GM12878 (cell line): ENCODE data around the gene MATN1. TPM values are rescaled to one million over a fixed set of nuclear protein-coding genes. Genes with fewer than 3 reads are reported as not detected.

ENCODE experiments used
- RFX5 ChIP-seq: IDR thresholded peaks from 2 replicates; pipeline ENCODE4 v1.6.1; 2011; ENCODE audit warnings: low read depth, low read length, improper control_type of control experiment
- SMARCA5 ChIP-seq: fragments of 450-650 bp; IDR thresholded peaks from 2 replicates; pipeline ENCODE4 v1.6.1; 2017; ENCODE audit warnings: mild to moderate bottlenecking
- ZNF207 ChIP-seq: fragments of 450-650 bp; IDR thresholded peaks from 2 replicates; pipeline ENCODE4 v1.6.1; 2014; ENCODE audit warnings: antibody characterized with exemption, mild to moderate bottlenecking, borderline replicate concordance
- polyA plus RNA-seq, 11 experiments: library from polyadenylated mRNA; depleted of rRNA in 4 of 11; unstranded in 6 of 11; stranded (reverse) in 5 of 11; fragments of >200 nt; fragmentation: Nextera tagmentation in 4 of 11; fragmentation: Illumina TruSeq in 1 of 11; extraction: Ambion mirVana in 4 of 11; extraction: Trizol in 1 of 11; gene quantifications; 1 replicate in 1 of 11; 2 replicates in 10 of 11; pipeline versions ENCODE4 v1.2.1 to v1.2.3, GENCODE V29; 2011 to 2016; ENCODE audit warnings: inconsistent platforms in 2 of 11, missing spikeins in 2 of 11, low read depth in 1 of 11
- total RNA-seq, 4 experiments: library from RNA; depleted of rRNA in 3 of 4; stranded (reverse); fragments of >200 nt in 3 of 4; fragmentation: Illumina TruSeq in 1 of 4; extraction: Trizol in 1 of 4; gene quantifications; 2 replicates each; pipeline versions ENCODE4 v1.2.1 to v1.2.3, GENCODE V29; 2013 to 2021
- TF ChIP-seq, protein P1 (sequence below): IDR thresholded peaks from 2 replicates; pipeline ENCODE4 v1.6.1; 2012; ENCODE audit warnings: low read length, inconsistent platforms
- TF ChIP-seq, protein P2 (sequence below): fragments of 450-650 bp; IDR thresholded peaks from 2 replicates; pipeline ENCODE4 v1.6.1; 2018; ENCODE audit warnings: borderline replicate concordance, mild to moderate bottlenecking; ENCODE audit not compliant: partially characterized antibody
- TF ChIP-seq, protein P3 (sequence below): IDR thresholded peaks from 2 replicates; pipeline ENCODE4 v1.6.1; 2011; ENCODE audit warnings: borderline replicate concordance, low read depth, mild to moderate bottlenecking, moderate library complexity, low read length; ENCODE audit not compliant: insufficient read depth, poor library complexity, severe bottlenecking

MATN1 gene
- total and polyA plus RNA-seq, 10 of the 15 experiments (the other 5 are each of a cell fraction or from before 2014, with no cell fraction given): 0.04 to 0.50 (median 0.10) TPM; not detected in 1

DNA sequence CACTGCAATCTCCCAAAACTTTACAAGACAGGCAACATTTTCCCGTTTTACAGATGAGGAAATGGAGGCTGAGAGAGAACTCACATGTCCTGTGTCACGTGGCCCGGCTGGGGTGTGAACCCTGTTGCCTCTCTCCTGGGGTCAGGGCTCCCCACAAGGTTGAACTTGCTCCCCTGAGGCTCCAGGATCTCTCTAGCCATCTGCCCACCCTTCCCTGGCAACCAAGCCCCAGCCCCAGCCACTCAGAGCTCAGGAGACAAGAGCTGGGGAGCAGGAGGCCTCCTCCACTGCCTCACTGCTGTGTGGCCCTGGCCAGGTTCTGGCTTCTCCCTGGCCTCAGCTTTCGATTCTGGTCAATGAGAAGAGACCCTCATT, 22.4 kb upstream of the MATN1 start (continued):
- TF ChIP-seq, protein P1, sequence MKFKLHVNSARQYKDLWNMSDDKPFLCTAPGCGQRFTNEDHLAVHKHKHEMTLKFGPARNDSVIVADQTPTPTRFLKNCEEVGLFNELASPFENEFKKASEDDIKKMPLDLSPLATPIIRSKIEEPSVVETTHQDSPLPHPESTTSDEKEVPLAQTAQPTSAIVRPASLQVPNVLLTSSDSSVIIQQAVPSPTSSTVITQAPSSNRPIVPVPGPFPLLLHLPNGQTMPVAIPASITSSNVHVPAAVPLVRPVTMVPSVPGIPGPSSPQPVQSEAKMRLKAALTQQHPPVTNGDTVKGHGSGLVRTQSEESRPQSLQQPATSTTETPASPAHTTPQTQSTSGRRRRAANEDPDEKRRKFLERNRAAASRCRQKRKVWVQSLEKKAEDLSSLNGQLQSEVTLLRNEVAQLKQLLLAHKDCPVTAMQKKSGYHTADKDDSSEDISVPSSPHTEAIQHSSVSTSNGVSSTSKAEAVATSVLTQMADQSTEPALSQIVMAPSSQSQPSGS: no peak
- 0 out of 2 replicates have a peak, but pooled peaks have one; percentile 27 for TF ChIP-seq SMARCA5
- TF ChIP-seq, protein P2, sequence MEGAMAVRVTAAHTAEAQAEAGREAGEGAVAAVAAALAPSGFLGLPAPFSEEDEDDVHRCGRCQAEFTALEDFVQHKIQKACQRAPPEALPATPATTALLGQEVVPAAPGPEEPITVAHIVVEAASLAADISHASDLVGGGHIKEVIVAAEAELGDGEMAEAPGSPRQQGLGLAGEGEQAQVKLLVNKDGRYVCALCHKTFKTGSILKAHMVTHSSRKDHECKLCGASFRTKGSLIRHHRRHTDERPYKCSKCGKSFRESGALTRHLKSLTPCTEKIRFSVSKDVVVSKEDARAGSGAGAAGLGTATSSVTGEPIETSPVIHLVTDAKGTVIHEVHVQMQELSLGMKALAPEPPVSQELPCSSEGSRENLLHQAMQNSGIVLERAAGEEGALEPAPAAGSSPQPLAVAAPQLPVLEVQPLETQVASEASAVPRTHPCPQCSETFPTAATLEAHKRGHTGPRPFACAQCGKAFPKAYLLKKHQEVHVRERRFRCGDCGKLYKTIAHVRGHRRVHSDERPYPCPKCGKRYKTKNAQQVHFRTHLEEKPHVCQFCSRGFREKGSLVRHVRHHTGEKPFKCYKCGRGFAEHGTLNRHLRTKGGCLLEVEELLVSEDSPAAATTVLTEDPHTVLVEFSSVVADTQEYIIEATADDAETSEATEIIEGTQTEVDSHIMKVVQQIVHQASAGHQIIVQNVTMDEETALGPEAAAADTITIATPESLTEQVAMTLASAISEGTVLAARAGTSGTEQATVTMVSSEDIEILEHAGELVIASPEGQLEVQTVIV: no peak
- TF ChIP-seq, protein P3, sequence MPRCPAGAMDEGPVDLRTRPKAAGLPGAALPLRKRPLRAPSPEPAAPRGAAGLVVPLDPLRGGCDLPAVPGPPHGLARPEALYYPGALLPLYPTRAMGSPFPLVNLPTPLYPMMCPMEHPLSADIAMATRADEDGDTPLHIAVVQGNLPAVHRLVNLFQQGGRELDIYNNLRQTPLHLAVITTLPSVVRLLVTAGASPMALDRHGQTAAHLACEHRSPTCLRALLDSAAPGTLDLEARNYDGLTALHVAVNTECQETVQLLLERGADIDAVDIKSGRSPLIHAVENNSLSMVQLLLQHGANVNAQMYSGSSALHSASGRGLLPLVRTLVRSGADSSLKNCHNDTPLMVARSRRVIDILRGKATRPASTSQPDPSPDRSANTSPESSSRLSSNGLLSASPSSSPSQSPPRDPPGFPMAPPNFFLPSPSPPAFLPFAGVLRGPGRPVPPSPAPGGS: no peak
- peak; percentile 68; the same call in 1 of the 2 replicates for TF ChIP-seq RFX5
- no peak for TF ChIP-seq ZNF207
